HG03196 (cell line): ENCODE measurements around the gene TNFSF9.
"Not testable (repeated sequence)": the region's sequence is repeated elsewhere in the genome, so short reads cannot be mapped to it uniquely, and the experiment has no call there.

Source experiments
- ATAC-seq: cut with Tn5 transposase; IDR thresholded peaks from one replicate; pipeline ENCODE4 v1.9.1; 2021; ENCODE audit not compliant: unreplicated experiment

TNFSF9 gene

GRCh38 chr19:6531956-6532243 lies 1.1 kb downstream of the TNFSF9 start:
- ATAC-seq: no peak

DNA sequence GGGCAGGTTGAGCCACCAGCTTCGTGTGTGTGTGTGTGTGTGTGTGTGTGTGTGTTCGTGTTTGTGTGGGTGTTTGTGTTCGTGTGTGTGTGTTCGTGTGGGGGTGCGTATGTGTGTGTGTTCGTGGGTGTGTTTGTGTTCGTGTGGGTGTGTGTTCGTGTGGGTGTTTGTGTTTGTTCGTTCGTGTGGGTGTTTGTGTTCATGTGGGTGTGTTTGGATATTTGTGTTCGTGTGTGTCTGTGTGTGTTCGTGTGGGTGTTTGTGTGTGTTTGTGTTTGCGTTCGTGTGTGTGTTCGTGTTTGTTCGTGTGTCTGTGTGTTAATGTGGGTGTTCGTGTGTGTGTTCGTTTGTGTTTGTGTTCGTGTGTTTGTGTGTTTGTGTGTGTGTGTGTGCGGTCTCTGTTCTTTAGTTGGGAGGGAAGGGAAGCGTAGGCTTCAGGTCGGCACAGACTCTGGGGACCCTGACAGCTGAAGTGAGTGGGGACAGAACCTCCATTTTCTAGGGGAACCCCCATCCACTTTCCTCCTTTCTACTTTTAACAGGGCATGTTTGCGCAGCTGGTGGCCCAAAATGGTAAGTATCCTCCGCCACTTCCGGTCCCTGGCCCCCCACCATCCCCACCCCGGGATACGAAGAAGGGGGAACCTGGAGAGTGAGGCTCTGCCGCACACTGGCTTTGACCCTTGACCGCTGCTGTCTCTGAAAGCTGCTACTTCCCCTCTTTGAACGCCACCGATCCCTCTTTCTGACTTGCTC lies 1.6 kb downstream of the TNFSF9 start:
- ATAC-seq: no peak

- ATAC-seq: no peak
These were observed 2.1 kb downstream of the TNFSF9 start for GRCh38 chr19:6533000-6533328.

GRCh38 chr19:6533746-6534418 lies 3.1 kb downstream of the TNFSF9 start:
- no peak for ATAC-seq

GRCh38 chr19:6534451-6535093 lies 3.7 kb downstream of the TNFSF9 start:
- ATAC-seq: no peak

GRCh38 chr19:6535558-6536137 lies 4.8 kb downstream of the TNFSF9 start:
- ATAC-seq: no peak

- ATAC-seq: no peak
These were observed 8.7 kb downstream of the TNFSF9 start for GRCh38 chr19:6539514-6539913.

DNA sequence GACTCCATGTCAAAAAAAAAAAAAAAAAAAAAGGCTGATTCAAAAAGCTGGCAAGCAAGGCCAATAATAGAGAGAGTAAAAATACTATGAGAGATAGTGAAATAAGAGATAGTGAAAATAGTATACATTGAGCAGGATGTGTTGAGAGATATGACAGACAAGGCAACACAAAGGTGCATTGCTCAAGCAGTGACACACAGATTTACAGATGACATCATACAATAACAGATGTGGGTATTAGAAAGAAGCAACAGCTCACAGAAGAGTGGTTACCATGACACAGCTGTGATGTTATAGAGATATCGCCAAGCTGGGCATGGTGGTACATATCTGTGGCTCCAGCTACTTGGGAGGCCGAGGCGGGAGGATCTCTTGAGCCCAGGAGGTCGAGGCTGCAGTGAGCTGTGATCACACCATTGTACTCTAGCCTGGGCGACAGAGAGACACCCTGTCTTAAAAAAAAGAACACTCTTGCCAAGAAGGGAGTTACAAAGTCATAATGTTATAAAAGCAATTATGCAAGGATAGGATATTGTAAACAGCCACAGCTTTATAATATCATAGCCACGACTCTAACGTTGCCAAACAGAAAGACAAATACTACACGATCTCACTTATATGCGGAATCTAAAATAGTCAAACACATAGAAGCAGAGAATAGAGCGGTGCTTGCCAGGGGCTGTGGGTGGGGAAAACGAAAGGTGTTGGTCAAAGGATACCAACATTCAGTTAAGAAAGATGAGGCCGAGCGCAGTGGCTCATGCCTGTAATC lies 10.3 kb downstream of the TNFSF9 start:
- no peak for ATAC-seq

DNA sequence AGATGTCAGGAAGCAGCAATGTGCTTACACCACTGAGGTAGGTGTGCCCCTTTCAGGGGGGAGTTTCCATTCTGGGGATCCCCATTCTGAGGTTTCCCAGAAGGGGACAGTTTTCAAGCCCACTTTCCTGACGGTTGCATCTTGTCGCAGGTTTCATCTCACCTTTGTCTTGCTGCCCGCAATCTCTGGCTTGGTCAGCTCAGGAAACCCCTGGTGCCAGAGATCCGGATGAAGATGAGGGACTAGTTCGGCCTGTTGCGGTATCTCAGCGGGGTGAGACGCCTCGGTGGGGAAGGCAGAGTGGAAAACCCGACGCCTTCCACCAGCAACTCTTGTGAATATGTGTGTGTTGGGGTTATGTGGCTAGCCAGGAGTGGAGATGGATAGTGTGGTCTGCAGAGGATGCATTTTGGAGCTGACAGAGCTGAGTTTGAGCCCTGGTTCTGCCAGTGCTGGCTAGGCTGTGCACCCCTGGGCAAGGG lies 13.1 kb downstream of the TNFSF9 start:
- no peak for ATAC-seq

DNA sequence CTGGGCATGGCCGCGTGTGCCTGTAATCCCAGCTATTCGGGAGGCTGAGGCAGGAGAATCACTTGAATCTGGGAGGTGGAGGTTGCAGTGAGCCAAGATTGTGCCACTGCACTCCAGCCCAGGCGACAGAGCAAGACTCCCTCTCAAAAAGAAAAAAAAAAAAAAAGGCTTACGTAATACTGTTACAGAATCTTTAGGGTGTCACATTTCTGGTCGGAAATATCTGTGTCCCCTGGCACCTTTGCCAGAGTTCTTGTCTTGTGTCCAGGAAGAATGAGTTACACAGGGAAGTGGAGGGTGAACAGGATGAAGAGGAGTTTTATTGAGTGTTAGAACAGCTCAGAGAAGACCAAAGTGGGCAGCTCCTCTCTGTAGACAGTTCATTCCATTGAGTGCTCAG lies 19.9 kb downstream of the TNFSF9 start:
- not testable (repeated sequence) for ATAC-seq

- no peak for ATAC-seq
These were observed 20.3 kb downstream of the TNFSF9 start for GRCh38 chr19:6551091-6551490.

DNA sequence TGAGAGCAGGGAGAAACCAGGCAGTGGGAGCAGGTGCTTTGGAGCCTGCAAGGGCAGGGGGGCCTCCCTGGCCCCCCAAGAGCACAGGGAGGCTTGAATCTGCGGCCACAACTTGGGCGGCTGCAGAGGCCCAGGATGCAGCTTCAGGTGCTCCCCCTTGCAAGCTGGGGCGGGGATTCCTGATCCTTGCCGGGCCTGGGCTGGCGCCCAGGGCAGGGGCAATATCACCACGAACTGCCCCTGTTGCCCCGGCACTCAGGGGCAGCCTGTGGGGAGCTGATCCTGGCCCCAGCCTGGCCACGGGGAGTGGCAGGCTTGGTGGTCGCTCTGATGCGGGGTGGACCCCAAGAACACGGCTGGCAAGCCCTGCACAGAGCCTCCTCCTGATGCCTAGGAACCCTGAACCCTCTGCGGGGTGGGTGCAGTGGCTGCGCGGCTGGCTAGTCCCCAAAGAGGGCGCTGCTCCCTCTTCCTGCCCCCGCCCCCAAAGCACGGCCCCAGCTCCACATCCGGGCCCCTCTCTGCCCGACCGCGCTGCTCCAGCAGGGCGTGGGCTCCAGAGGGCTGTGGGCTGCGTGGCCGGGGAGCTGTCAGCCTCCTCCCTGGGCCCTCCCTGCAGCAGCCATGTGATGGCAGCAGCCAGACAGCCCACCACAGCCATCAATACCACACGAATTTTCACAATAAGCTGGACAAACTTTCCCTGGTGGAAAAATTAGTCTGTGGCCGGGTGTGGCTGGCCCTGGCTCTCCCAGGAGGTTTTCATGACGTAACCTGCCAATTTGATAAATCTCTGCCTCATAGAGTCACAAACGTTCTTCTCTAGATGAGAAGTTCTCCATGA lies 21.0 kb downstream of the TNFSF9 start:
- no peak for ATAC-seq

DNA sequence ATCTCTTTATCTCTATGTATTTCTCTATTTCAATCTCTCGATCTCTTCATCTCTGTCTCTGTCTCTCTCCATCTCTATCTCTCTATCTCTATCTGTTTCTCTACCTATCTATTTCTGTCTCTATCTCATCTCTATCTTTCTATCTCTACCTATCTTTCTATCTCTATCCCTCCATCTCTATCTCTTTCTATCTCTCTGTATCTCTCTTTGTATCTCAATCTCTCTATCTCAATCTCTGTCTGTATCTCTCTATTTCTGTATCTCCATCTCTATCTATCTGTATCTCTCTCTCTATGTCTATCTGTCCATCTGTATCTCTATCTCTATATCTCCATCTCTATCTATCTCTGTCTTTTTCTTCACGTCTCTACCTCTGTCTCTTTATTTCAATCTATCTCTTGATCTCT lies 25.2 kb downstream of the TNFSF9 start:
- ATAC-seq: no peak

- ATAC-seq: no peak
These were observed 25.8 kb downstream of the TNFSF9 start for GRCh38 chr19:6556480-6557195.

- not testable (repeated sequence) for ATAC-seq
These were observed 31.6 kb downstream of the TNFSF9 start for GRCh38 chr19:6562437-6562836.

GRCh38 chr19:6564393-6564792 lies 33.6 kb downstream of the TNFSF9 start:
- ATAC-seq: no peak

GRCh38 chr19:6566727-6567126 lies 35.9 kb downstream of the TNFSF9 start:
- not testable (repeated sequence) for ATAC-seq

GRCh38 chr19:6568010-6568526 lies 37.2 kb downstream of the TNFSF9 start:
- no peak for ATAC-seq

GRCh38 chr19:6568816-6569215 lies 38.0 kb downstream of the TNFSF9 start:
- no peak for ATAC-seq
